DMS79 (cell line): Measurements from ENCODE around the gene EME2.
"Not testable (repeated sequence)": the region's sequence is repeated elsewhere in the genome, so short reads cannot be mapped to it uniquely, and the experiment has no call there.

Experiments used
- DNase-seq: peaks from one replicate; lab custom pipeline; 2025; lab: John Stamatoyannopoulos, UW

The EME2 gene, protein sequence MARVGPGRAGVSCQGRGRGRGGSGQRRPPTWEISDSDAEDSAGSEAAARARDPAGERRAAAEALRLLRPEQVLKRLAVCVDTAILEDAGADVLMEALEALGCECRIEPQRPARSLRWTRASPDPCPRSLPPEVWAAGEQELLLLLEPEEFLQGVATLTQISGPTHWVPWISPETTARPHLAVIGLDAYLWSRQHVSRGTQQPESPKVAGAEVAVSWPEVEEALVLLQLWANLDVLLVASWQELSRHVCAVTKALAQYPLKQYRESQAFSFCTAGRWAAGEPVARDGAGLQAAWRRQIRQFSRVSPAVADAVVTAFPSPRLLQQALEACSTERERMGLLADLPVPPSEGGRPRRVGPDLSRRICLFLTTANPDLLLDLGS

GRCh38 chr16:1772362-1772907 is at the start of gene EME2:
Gene EME2, plus strand, starts transcription at chr16:1772810. Its CDS starts 418 bp downstream, at chr16:1773228.
- no peak for DNase-seq

DNA sequence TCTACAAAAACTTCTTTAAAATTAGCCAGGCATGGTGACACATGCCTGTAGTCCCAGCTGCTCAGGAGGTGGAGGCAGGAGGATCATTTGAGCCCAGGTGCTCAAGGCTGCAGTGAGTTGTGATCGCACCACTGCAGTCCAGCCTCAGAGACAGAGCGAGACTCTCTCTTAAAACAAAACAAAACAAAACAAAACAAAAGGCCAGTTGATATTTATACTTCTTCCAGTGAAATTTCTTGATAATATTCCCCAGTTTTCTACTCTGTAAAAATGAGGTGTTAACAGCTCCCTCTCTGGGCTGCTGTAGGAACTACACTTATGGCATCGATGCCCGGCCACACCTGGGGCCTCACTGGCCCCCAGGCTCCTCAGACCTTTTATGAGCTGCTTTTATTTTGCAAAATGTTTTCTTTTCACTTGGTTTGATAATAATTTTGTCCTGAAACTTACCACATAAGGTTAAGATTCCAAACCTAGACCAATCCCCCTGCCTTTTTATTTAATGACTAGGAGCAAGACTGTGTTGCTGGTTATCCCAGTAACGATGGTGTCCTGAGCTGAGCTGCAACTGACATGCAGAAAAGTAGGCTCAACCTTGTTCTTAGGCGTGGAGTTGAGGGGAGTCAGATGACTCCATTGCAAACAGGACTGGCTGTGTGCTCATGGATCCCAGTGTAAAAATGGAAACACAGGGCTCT is 49.0 kb upstream of the EME2 start:
- DNase-seq: no peak

DNA sequence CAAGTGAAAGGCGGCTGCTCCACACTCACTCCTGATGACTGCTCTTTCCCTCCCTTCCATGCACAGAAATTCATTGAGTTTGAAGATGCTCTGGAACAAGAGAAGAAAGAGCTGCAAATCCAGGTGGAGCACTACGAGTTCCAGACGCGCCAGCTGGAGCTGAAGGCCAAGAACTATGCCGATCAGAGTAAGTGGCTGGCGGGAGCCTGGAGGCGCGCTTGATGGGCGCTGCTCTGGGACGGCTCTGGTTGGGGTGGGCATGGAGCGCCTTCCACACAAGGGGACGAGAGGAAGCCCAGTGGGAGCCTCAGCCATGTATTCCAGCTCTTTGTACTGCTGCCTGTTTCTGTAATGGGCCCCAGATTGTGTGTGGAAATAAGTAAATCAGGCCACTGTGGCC is 48.1 kb upstream of the EME2 start:
- no peak for DNase-seq

- DNase-seq: no peak
Observed at GRCh38 chr16:1726661-1727502, 45.7 kb upstream of the EME2 start.

DNA sequence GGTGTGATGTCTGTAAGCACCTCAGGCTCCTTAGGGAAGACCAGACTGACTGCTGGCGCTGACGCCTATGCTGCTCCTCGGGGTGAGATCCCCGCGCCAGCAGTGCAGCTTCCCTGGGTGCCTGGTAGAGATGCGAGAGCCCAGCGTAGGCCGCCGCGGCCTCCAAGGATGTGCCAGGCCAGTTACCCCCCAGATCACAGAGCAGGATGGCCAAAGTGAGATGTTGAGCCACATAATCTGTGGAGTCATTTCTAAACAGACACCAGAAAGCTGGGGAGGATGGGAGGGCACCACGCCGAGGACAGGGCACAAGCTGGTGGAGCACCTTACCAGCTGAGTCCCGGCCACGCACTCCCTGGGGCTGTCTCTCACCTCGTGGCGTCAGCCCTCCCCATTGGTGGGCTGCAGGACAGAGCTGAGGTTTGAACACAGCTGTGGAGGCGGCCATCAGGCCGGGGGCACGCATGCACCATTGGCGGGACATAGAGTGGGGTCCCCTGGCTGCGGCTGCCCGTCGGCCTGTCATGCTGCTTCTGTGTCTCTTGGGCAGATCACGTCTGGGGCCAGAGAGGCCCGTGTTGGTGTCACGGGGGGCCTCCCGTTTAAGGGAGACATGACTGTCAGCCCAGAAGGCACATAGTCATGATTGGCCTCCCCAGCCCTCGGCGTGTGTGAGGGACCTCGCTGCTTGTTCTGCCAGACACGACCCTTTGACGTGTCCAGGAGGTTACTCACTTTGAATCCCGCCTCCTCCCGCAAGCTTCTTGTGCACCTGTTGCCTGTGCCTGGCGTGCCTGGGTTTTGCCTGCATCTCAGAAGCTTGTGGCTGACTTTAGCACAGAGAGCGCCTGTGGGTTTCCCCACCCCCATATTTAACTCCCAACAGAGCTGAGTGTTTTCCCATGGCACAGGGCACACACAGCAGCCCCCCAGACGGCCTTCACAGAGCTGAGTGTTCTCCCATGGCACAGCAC is 44.7 kb upstream of the EME2 start:
- DNase-seq: no peak

DNA sequence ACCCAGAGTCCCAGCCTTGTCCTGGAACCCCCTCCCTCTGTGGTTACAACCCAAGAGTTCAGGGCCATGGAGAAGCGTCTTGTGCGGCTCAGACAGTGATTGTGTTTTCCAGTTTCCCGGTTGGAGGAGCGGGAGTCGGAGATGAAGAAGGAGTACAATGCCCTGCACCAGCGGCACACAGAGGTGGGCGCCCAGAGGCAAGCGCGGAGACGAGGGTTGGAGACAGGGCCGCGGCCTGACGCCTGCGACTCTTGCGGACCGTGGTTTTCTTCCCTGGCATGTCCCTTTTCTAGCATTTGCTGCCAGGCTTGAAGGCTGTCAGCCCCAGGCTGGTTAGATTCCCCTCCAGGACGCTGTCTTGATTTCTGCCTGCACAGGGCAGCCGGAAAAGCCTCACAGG is 43.6 kb upstream of the EME2 start:
- no peak for DNase-seq

GRCh38 chr16:1729445-1729844 is 43.2 kb upstream of the EME2 start:
- DNase-seq: no peak

DNA sequence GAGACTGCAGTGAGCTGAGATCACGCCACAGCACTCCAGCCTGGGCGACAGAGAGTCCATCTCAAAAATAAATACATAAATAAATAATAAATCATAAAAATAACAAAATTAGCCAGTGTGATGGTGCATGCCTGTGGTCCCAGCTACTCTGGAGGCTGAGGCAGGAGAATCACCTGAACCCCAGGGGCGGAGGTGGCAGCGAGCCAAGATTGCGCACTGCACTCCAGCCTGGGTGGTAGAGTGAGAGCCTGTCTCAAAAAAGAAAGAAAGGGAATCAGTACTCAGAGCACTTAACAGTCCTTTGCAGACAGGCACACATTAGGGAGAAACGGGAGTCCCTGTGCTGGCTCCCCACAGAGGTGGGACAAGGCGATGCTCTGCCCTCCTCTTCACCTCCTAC is 41.5 kb upstream of the EME2 start:
- DNase-seq: peak; percentile 8

DNA sequence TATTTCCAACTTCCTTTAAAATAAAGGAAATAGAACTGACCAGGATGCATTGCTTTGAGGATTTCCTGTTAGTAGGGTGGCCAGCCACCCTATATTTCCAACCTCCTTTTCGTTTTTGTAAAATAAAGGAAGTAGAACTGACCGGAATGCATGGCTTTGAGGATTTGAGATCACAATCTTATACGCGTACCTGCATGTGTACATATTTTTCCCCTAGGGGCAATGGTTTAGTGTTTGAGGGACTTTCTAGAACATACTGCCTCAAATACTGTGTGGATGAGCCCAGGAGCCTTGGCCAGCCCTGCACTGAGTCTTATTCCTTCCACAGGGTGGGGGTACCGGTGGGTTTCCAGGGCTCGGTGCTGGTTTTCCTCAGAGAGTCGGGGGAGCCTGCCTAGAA is 41.0 kb upstream of the EME2 start:
- no peak for DNase-seq

GRCh38 chr16:1732071-1732470 is 40.5 kb upstream of the EME2 start:
- no peak for DNase-seq

GRCh38 chr16:1732551-1732987 is 40.0 kb upstream of the EME2 start:
- DNase-seq: not testable (repeated sequence)

GRCh38 chr16:1734123-1734522 is 38.5 kb upstream of the EME2 start:
- no peak for DNase-seq

DNA sequence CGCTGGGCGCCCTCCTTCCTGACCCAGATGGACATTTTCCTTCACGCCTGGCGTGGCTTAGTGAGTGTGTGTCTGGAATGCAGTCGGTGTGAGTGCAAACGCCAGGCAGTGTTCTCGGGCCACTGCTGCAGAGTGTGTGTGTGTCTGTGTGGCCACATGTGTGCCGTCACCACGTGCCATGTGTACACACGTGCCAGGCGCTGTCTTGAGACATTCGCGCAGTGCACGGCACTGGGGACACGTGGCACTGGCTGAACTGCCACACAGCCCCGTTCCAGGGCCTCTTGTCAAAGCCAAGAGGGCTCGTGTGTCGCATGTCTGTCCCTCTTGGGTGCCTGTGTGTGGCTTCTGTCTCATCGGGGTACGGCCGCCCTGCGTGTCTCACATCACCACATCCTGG is 37.8 kb upstream of the EME2 start:
- DNase-seq: no peak

- no peak for DNase-seq
Observed at GRCh38 chr16:1740234-1740633, 32.4 kb upstream of the EME2 start.

DNA sequence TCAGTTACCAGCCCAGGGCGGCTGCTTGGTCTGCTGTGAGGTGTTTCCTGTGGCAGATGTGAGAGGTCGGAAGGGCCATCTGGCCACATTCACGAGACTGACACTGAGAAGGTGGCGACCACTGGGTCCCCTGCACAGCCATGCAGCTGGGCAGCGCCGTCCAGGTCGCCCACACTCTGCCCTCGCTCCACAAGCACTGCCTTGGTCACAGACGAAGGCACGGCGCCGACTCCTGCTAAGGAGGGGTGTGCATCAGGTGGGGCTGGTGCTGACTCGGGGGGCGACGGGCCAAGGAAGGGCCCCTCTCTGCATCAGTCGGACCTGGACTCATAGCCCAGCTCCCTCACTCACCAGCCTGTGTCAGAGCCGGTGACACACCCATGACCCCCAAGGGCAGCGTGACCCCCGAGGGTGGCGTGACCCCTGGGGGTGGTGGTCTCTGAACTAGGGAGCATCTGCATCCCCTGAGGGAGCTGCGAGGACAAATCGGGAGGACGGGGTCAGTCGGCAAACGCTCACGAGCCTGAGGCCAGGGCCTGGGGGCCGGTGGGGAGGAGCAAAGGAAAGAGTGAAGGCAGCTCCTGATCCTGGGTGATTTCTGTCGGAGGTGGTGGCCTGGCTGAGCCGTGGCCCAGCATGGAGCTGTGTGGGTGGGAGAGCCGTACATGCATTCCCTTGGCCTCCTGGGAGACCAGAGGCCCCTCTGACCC is 31.7 kb upstream of the EME2 start:
- no peak for DNase-seq

DNA sequence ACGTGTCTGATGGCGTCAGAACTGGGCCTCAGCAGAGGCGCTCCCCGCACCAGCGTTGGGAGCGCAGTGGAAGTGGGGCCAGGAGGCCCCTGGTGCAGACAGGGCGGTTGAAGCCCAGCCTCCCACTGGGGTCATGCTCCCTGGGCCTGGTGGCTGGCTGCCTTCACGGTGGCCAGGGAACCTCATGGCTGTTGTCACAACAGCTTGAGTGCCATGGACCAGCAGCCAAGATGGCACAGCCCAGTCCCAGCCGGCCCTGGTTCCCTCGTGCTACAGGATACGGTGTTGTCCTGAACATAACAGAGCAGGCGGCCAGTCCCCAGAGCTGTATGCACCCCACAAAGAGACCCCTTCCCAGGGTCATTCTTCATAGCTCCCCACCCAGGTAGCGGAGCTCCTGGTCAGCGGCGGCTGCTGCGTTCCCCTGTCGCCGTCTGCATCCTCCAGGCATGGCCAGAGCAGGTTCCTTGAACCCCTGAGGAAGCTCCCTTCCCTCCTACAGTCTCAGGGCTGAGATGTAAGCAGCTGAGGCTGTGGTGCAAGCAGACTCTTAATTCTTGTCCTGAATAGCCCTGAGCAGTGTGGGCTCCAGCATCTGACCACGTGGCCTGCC is 31.0 kb upstream of the EME2 start:
- no peak for DNase-seq

GRCh38 chr16:1743376-1744337 is 29.0 kb upstream of the EME2 start:
- no peak for DNase-seq

DNA sequence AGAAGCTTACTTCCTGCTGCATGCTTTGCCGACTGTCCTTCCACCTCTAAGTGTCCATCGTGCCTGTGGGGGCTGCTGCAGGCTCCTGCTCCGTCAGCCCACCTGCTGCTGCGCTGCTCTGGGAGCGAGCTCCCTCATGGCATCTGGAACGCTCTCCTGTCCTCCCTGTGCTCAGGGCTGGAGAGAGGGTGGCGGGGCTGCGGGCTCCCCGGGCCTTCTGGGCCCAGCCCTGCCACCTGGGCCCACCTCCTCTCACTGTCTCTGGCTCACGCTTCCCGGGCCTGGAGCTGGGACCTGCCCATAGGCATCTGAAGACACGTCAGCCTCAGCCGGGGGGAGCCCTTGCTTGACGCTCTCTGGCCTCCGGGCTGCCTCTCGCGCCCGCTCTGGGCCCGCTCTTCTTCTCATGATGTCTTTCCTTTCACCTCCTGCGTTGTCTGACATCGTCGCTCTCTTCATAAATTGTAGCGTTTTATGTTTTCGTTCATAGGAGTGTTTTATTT is 28.2 kb upstream of the EME2 start:
- no peak for DNase-seq
